DND-41 (cell line): Measurements from ENCODE around the gene OSBPL5.

Experiments used
- ATAC-seq: fragments of 200-7000 bp; cut with Tn5 transposase; 3 replicates; pipeline ENCODE4 v1.9.1; 2021; ENCODE audit warnings: low read depth; ENCODE audit not compliant: insufficient read depth
- DNase-seq: peaks from one replicate; pipeline ENCODE4 v3.0.0-alpha.2; 2020
- H2AFZ ChIP-seq: 2 replicates; pipeline ENCODE4 v1.6.0; 2012; ENCODE audit warnings: low read depth, low read length
- H3K27ac ChIP-seq: 2 replicates; pipeline ENCODE4 v1.5.1; 2012; ENCODE audit warnings: low read length, inconsistent platforms
- H3K27me3 ChIP-seq: fragments of 200-600 bp; sonication (generic); 2 replicates; pipeline ENCODE4 v1.6.0; 2012; ENCODE audit warnings: low read length, mild to moderate bottlenecking, inconsistent platforms; ENCODE audit not compliant: insufficient read depth, poor library complexity
- H3K36me3 ChIP-seq: 2 replicates; pipeline ENCODE4 v1.5.1; 2012; ENCODE audit warnings: low read length, inconsistent platforms; ENCODE audit not compliant: insufficient read depth
- H3K4me1 ChIP-seq: 2 replicates; pipeline ENCODE4 v1.5.1; 2012; ENCODE audit warnings: mild to moderate bottlenecking, low read length; ENCODE audit not compliant: insufficient read depth
- H3K4me2 ChIP-seq: 2 replicates; pipeline ENCODE4 v1.6.0; 2012; ENCODE audit warnings: mild to moderate bottlenecking, moderate library complexity, low read length, inconsistent platforms; ENCODE audit not compliant: insufficient read depth
- H3K4me3 ChIP-seq, 2 experiments: fragments of 200-600 bp in 1 of 2; shearing (Covaris generic) in 1 of 2; 2 replicates each; pipeline ENCODE4 v1.5.1; 2012 to 2016; ENCODE audit warnings: inconsistent platforms in 2 of 2, low read length in 2 of 2, mild to moderate bottlenecking in 2 of 2, low read depth in 1 of 2, moderate library complexity in 1 of 2
- H3K79me2 ChIP-seq: 2 replicates; pipeline ENCODE4 v1.6.0; 2012; ENCODE audit warnings: low read length, inconsistent platforms; ENCODE audit not compliant: insufficient read depth
- H3K9ac ChIP-seq: 2 replicates; pipeline ENCODE4 v1.6.0; 2012; ENCODE audit warnings: low read depth, mild to moderate bottlenecking, inconsistent platforms, low read length, moderate library complexity
- H3K9me3 ChIP-seq: 2 replicates; pipeline ENCODE4 v1.5.1; 2012; ENCODE audit warnings: low read length, moderate library complexity, mild to moderate bottlenecking, inconsistent platforms; ENCODE audit not compliant: insufficient read depth, severe bottlenecking
- H4K20me1 ChIP-seq: 2 replicates; pipeline ENCODE4 v1.6.0; 2012; ENCODE audit warnings: low read length; ENCODE audit not compliant: insufficient read depth
- CTCF ChIP-seq: IDR thresholded peaks from 2 replicates; pipeline ENCODE4 v1.5.1; 2012; ENCODE audit warnings: borderline replicate concordance, low read length, moderate library complexity, mild to moderate bottlenecking; ENCODE audit not compliant: poor library complexity, severe bottlenecking; ENCODE audit errors: extremely low read depth
- EZH2 ChIP-seq: IDR thresholded peaks from 3 replicates; pipeline ENCODE4 v1.6.1; 2012; ENCODE audit warnings: borderline replicate concordance, low read depth, mild to moderate bottlenecking, moderate library complexity, low read length, inconsistent platforms; ENCODE audit not compliant: severe bottlenecking

The OSBPL5 gene

GRCh38 chr11:3077189-3077836 is 87.8 kb downstream of the OSBPL5 start:
- Histone ChIP-seq H3K4me3 (no peak overlapping the region), H3K9ac (no peak overlapping the region), H2AFZ (no peak overlapping the region), H3K36me3 (no peaks in the 10 kb centered on the region), H3K79me2 (no peaks in the 10 kb centered on the region), H3K4me2 (no peak overlapping the region), H3K4me1 (no peaks in the 10 kb centered on the region), H3K27ac (no peak overlapping the region), H3K27me3 (peaks cover 2% of the 10 kb centered on the region), H3K9me3 (no peaks in the 10 kb centered on the region), H4K20me1 (no peaks in the 10 kb centered on the region)
- TF ChIP-seq EZH2 (no peak), CTCF (no peak)
- DNase-seq (no peak), ATAC-seq (no peak)

GRCh38 chr11:3074912-3075589 is 90.1 kb downstream of the OSBPL5 start:
- Histone ChIP-seq H3K4me3 (no peak overlapping the region), H3K36me3 (no peaks in the 10 kb centered on the region), H3K4me2 (no peak overlapping the region), H3K9ac (no peak overlapping the region), H3K27me3 (peaks cover 2% of the 10 kb centered on the region), H2AFZ (no peak overlapping the region), H3K4me1 (no peaks in the 10 kb centered on the region), H4K20me1 (no peaks in the 10 kb centered on the region), H3K79me2 (no peaks in the 10 kb centered on the region), H3K9me3 (no peaks in the 10 kb centered on the region), H3K27ac (no peak overlapping the region)
- DNase-seq = no peak
- TF ChIP-seq CTCF = no peak
- TF ChIP-seq EZH2 = no peak
- no peak for ATAC-seq

DNA sequence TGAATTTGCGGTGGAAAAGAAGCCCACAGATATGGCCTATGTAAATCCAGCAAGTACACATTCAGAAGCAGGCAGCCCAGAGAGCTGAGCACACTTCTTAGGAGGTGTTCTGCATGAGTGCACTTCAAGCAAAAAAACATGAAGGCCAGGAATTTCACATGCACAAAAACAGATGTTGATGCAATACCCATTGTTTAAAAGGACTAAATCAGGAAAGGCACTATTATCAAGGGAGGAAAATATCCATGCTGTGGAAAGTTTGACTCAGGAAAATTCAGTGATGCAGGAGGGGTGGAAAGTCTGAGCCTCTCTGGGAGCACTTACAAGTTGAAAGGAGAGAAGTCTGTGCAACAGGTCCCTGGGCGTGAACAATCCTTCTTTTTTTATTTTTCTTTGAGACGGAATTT is 92.1 kb downstream of the OSBPL5 start:
- ATAC-seq (no peak), DNase-seq (no peak)
- H3K4me1 ChIP-seq = no peaks in the 10 kb centered on the region
- H3K36me3 ChIP-seq = no peaks in the 10 kb centered on the region
- no peak for TF ChIP-seq EZH2
- TF ChIP-seq CTCF = no peak
- no peaks in the 10 kb centered on the region for H3K9me3 ChIP-seq
- no peak overlapping the region for H2AFZ ChIP-seq
- no peaks in the 10 kb centered on the region for H4K20me1 ChIP-seq
- no peak overlapping the region for H3K4me2 ChIP-seq
- peaks cover 2% of the 10 kb centered on the region for H3K27me3 ChIP-seq
- H3K4me3 ChIP-seq = no peak overlapping the region
- no peaks in the 10 kb centered on the region for H3K79me2 ChIP-seq
- H3K9ac ChIP-seq = no peak overlapping the region
- H3K27ac ChIP-seq = no peak overlapping the region
